ENCODE measurements around the gene ZNF862. TPM values are rescaled to one million over a fixed set of nuclear protein-coding genes. Genes with fewer than 3 reads are reported as not detected.

ZNF862 gene
- total and polyA plus RNA-seq, 10 of the 15 experiments (the other 5 are each of a cell fraction or from before 2014, with no cell fraction given) = 0.49 to 7.7 (median 3.5) TPM

DNA sequence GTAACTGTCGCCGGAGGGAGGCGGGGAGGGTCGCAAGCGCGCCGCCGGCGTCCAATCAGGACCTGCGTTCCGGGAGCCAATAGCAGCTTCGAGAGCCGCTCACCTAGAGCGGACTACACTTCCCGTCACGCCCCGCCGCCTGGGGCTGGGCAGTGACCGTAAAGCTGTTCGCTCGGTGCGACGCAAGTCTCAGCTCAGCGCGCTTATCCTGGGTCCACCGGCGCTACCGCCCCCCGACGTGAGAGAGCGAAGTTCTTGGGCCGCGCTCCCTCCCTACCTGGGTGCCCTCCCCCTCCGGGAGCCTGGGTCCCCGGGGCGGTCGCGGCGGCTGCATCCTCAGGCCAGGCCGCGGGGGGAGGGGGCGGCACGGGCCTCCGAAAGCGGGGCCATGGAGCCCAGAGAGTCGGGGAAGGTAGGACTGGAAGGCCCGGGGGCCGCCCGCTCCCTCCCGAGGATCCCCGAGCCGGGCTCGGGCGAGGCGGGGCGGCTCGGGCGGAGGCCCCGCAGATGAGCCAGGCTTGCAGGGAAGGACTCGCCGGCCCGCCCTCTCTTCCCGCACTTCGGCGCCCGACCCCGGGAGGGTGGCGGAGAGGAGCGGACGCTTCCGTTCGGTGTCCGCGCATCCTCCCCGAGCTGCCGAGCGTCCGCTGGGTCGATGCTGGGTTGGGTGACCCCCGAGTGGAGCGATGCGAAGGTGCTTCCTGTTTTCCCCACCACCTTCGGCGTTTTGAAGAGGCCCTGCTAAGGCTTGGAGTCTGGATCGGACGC is at the start of gene ZNF862 (continued):
- TF ChIP-seq, protein P1, sequence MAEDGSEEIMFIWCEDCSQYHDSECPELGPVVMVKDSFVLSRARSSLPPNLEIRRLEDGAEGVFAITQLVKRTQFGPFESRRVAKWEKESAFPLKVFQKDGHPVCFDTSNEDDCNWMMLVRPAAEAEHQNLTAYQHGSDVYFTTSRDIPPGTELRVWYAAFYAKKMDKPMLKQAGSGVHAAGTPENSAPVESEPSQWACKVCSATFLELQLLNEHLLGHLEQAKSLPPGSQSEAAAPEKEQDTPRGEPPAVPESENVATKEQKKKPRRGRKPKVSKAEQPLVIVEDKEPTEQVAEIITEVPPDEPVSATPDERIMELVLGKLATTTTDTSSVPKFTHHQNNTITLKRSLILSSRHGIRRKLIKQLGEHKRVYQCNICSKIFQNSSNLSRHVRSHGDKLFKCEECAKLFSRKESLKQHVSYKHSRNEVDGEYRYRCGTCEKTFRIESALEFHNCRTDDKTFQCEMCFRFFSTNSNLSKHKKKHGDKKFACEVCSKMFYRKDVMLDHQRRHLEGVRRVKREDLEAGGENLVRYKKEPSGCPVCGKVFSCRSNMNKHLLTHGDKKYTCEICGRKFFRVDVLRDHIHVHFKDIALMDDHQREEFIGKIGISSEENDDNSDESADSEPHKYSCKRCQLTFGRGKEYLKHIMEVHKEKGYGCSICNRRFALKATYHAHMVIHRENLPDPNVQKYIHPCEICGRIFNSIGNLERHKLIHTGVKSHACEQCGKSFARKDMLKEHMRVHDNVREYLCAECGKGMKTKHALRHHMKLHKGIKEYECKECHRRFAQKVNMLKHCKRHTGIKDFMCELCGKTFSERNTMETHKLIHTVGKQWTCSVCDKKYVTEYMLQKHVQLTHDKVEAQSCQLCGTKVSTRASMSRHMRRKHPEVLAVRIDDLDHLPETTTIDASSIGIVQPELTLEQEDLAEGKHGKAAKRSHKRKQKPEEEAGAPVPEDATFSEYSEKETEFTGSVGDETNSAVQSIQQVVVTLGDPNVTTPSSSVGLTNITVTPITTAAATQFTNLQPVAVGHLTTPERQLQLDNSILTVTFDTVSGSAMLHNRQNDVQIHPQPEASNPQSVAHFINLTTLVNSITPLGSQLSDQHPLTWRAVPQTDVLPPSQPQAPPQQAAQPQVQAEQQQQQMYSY (CRISPR knock-in tag; IDR thresholded peaks at IDR 0.05) = no peak
- TF ChIP-seq BCL11A (IDR thresholded peaks at IDR 0.05; ENCODE audit: low read depth, low read length) = no peak
- TF ChIP-seq WRNIP1 (IDR thresholded peaks at IDR 0.05; ENCODE audit: borderline replicate concordance, low read depth, low read length) = no peak

DNA sequence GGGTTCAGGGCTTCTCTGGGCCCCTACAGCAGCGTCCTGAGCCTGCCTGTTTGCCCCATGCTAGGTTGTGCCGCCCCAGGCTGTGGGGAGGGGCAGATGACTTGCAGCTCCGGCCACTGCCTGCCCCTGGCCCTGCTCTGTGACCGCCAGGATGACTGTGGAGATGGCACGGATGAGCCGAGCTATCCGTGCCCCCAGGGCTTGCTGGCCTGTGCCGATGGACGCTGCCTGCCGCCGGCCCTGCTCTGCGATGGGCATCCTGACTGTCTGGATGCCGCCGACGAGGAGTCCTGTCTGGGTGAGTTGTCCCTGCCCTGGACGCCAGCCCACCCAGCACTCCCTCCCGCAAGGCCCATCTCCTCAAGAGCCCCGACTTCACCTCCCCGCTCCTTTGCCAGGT is 49.1 kb upstream of the ZNF862 start:
- no peak for ATAC-seq
- no peaks in the 10 kb centered on the region for H3K79me2 ChIP-seq (ENCODE audit: control insufficient read depth, insufficient read depth, low read length)
- FAIRE-seq = no peak
- H3K4me2 ChIP-seq (ENCODE audit: control insufficient read depth, insufficient read depth) = no peak overlapping the region
- H3K9me3 ChIP-seq (replicated peaks; ENCODE audit: control insufficient read depth, insufficient read depth, low read length) = no peaks in the 10 kb centered on the region
- H3K36me3 ChIP-seq (ENCODE audit: control insufficient read depth in 2 of 2, insufficient read depth in 2 of 2, low read length in 1 of 2) = no peaks in the 10 kb centered on the region
- ChIA-PET POLR2A (no interaction called here), CTCF (no interaction called here), SMC1A (ENCODE audit: uncharacterized antibody, unreplicated experiment) (no interaction called here), RAD21 (ENCODE audit: unreplicated experiment) (no interaction called here)
- in situ Hi-C loops (cut with MboI) (no loop called here), intact Hi-C loops (cut with micrococcal nuclease; ENCODE audit: unreplicated experiment) (no loop called here)
- no peak overlapping the region for H3K9ac ChIP-seq (ENCODE audit: control insufficient read depth, insufficient read depth, low read length)
- no peaks in the 10 kb centered on the region for H4K20me1 ChIP-seq (ENCODE audit: control insufficient read depth, insufficient read depth)
- DNase-seq (ENCODE audit: low read depth, low spot score) = no peak
- no peak overlapping the region for H3K4me3 ChIP-seq
- no peak overlapping the region for H3K27ac ChIP-seq (ENCODE audit: control insufficient read depth, insufficient read depth)
- H2AFZ ChIP-seq (ENCODE audit: control insufficient read depth, low read depth, low read length) = no peak overlapping the region
- BruUV-seq (replicated peaks) = no TSS peak
- 53% methylated on average over 19 of the region's 19 CpGs for WGBS (ENCODE audit: insufficient coverage, insufficient replicate concordance, low lambda C conversion rate, missing lambda C conversion rate)
- H3K4me1 ChIP-seq (ENCODE audit: control insufficient read depth, insufficient read depth, low read length) = no peaks in the 10 kb centered on the region
- peaks cover 0 to 1% of the 10 kb centered on the region in 2 experiments; a peak in 2 of 4 replicates for H3K27me3 ChIP-seq (replicated peaks in 1 of 2; ENCODE audit: control insufficient read depth in 2 of 2, insufficient read depth in 2 of 2, low read length in 1 of 2)
- TF ChIP-seq RAD51 (IDR thresholded peaks at IDR 0.05) (no peak), YBX1 (IDR thresholded peaks at IDR 0.05) (no peak), NFYA (IDR thresholded peaks at IDR 0.05; ENCODE audit: borderline replicate concordance, low read depth, low read length) (no peak), CREB1 (IDR thresholded peaks at IDR 0.05; ENCODE audit: low read depth) (no peak), SIN3A (IDR thresholded peaks at IDR 0.05; ENCODE audit: low read depth, low read length) (no peak), RELA (IDR thresholded peaks at IDR 0.05; ENCODE audit: borderline replicate concordance, partially characterized antibody) (no peak), BACH1 (IDR thresholded peaks at IDR 0.05; ENCODE audit: borderline replicate concordance) (no peak)
- TF ChIP-seq, protein P2, sequence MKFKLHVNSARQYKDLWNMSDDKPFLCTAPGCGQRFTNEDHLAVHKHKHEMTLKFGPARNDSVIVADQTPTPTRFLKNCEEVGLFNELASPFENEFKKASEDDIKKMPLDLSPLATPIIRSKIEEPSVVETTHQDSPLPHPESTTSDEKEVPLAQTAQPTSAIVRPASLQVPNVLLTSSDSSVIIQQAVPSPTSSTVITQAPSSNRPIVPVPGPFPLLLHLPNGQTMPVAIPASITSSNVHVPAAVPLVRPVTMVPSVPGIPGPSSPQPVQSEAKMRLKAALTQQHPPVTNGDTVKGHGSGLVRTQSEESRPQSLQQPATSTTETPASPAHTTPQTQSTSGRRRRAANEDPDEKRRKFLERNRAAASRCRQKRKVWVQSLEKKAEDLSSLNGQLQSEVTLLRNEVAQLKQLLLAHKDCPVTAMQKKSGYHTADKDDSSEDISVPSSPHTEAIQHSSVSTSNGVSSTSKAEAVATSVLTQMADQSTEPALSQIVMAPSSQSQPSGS (IDR thresholded peaks at IDR 0.05; ENCODE audit: low read length) = no peak
- TF ChIP-seq, protein P3, sequence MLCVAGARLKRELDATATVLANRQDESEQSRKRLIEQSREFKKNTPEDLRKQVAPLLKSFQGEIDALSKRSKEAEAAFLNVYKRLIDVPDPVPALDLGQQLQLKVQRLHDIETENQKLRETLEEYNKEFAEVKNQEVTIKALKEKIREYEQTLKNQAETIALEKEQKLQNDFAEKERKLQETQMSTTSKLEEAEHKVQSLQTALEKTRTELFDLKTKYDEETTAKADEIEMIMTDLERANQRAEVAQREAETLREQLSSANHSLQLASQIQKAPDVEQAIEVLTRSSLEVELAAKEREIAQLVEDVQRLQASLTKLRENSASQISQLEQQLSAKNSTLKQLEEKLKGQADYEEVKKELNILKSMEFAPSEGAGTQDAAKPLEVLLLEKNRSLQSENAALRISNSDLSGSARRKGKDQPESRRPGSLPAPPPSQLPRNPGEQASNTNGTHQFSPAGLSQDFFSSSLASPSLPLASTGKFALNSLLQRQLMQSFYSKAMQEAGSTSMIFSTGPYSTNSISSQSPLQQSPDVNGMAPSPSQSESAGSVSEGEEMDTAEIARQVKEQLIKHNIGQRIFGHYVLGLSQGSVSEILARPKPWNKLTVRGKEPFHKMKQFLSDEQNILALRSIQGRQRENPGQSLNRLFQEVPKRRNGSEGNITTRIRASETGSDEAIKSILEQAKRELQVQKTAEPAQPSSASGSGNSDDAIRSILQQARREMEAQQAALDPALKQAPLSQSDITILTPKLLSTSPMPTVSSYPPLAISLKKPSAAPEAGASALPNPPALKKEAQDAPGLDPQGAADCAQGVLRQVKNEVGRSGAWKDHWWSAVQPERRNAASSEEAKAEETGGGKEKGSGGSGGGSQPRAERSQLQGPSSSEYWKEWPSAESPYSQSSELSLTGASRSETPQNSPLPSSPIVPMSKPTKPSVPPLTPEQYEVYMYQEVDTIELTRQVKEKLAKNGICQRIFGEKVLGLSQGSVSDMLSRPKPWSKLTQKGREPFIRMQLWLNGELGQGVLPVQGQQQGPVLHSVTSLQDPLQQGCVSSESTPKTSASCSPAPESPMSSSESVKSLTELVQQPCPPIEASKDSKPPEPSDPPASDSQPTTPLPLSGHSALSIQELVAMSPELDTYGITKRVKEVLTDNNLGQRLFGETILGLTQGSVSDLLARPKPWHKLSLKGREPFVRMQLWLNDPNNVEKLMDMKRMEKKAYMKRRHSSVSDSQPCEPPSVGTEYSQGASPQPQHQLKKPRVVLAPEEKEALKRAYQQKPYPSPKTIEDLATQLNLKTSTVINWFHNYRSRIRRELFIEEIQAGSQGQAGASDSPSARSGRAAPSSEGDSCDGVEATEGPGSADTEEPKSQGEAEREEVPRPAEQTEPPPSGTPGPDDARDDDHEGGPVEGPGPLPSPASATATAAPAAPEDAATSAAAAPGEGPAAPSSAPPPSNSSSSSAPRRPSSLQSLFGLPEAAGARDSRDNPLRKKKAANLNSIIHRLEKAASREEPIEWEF (IDR thresholded peaks at IDR 0.05; ENCODE audit: insufficient replicate concordance, low read depth, low read length) = no peak

Measured in GM12878 (cell line).